ENCODE results near the gene PPP4C. TPM values are rescaled to one million over a fixed set of nuclear protein-coding genes. Genes with fewer than 3 reads are reported as not detected.

The PPP4C gene
- polyA plus RNA-seq, 3 donors from 2014 or later, result 244 to 365 (median 317) TPM

- Mint-ChIP-seq H3K4me3 (no peak overlapping the region), H3K36me3 (peaks cover 4 to 18% (median 8%) of the 10 kb centered on the region in 3 donors), H3K27me3 (ENCODE audit: low read depth in 3 of 3) (peaks cover 0 to 8% (median 0%) of the 10 kb centered on the region in 3 donors), H3K27ac (no peak overlapping the region), H3K4me1 (peaks cover 21 to 22% of the 10 kb centered on the region in 2 donors), H3K9me3 (no peaks in the 10 kb centered on the region)
- no peak for DNase-seq
Measured at GRCh38 chr16:30088832-30089624, 13.2 kb downstream of the PPP4C start.

GRCh38 chr16:30090610-30091331, 15.0 kb downstream of the PPP4C start:
- Mint-ChIP-seq H3K4me3 (peak overlapping the region in 4 of 5 donors; percentile 13 to 66 (median 36)), H3K27me3 (ENCODE audit: low read depth in 3 of 3) (peaks cover 0 to 8% (median 4%) of the 10 kb centered on the region in 3 donors), H3K9me3 (peaks cover 0 to 1% (median 0%) of the 10 kb centered on the region in 6 donors), H3K27ac (peak overlapping the region in 2 of 6 donors; percentile 53 to 66), H3K4me1 (peaks cover 32 to 33% of the 10 kb centered on the region in 2 donors), H3K36me3 (peaks cover 4 to 22% (median 12%) of the 10 kb centered on the region in 3 donors)
- no peak for DNase-seq

GRCh38 chr16:30091474-30092372, 15.9 kb downstream of the PPP4C start, which contains the start of gene TBX6:
Gene TBX6, minus strand, starts transcription at chr16:30091924. Its CDS starts 731 bp downstream, at chr16:30091193.
- Mint-ChIP-seq H3K9me3 (peaks cover 1 to 7% (median 4%) of the 10 kb centered on the region in 6 donors), H3K4me1 (peaks cover 34 to 38% of the 10 kb centered on the region in 2 donors), H3K36me3 (peaks cover 4 to 22% (median 12%) of the 10 kb centered on the region in 3 donors), H3K4me3 (peak within 1 kb of the TSS; percentile 89 to 96 (median 93)), H3K27me3 (ENCODE audit: low read depth in 3 of 3) (peaks cover under 1 to 10% (median 8%) of the 10 kb centered on the region in 3 donors), H3K27ac (peak within 1 kb of the TSS; percentile 90 to 96 (median 93))
- DNase-seq, result peak; percentile 92 to 93 (median 92)

- peaks cover 8 to 14% (median 11%) of the 10 kb centered on the region in 6 donors for H3K9me3 Mint-ChIP-seq
- peaks cover 3 to 11% (median 11%) of the 10 kb centered on the region in 3 donors for H3K27me3 Mint-ChIP-seq (ENCODE audit: low read depth in 3 of 3)
- H3K27ac Mint-ChIP-seq, result peak overlapping the region; percentile 90 to 96 (median 93)
- peak overlapping the region; percentile 89 to 96 (median 93) for H3K4me3 Mint-ChIP-seq
- H3K36me3 Mint-ChIP-seq, result peaks cover 7 to 20% (median 14%) of the 10 kb centered on the region in 3 donors
- peaks cover 37 to 42% of the 10 kb centered on the region in 2 donors for H3K4me1 Mint-ChIP-seq
- peak; percentile 65 to 70 (median 66) for DNase-seq
Measured at GRCh38 chr16:30092373-30093010, 16.7 kb downstream of the PPP4C start.

- Mint-ChIP-seq H3K4me3 (peak overlapping the region; percentile 86 to 92 (median 86)), H3K27me3 (ENCODE audit: low read depth in 3 of 3) (peaks cover 5 to 11% (median 8%) of the 10 kb centered on the region in 3 donors), H3K4me1 (peaks cover 38 to 42% of the 10 kb centered on the region in 2 donors), H3K9me3 (peaks cover 14 to 25% (median 23%) of the 10 kb centered on the region in 6 donors), H3K27ac (peak overlapping the region; percentile 88 to 94 (median 93)), H3K36me3 (peaks cover 11 to 23% (median 19%) of the 10 kb centered on the region in 3 donors)
- DNase-seq, result no peak
Measured at GRCh38 chr16:30094541-30095165, 18.9 kb downstream of the PPP4C start.

- peak in 2 of 3 donors; percentile 14 to 29 for DNase-seq
- peaks cover 14 to 25% (median 23%) of the 10 kb centered on the region in 6 donors for H3K9me3 Mint-ChIP-seq
- peaks cover 36 to 42% of the 10 kb centered on the region in 2 donors for H3K4me1 Mint-ChIP-seq
- peak overlapping the region; percentile 88 to 94 (median 93) for H3K27ac Mint-ChIP-seq
- H3K36me3 Mint-ChIP-seq, result peaks cover 11 to 23% (median 19%) of the 10 kb centered on the region in 3 donors
- H3K4me3 Mint-ChIP-seq, result peak overlapping the region; percentile 86 to 92 (median 86)
- peaks cover 5 to 11% (median 8%) of the 10 kb centered on the region in 3 donors for H3K27me3 Mint-ChIP-seq (ENCODE audit: low read depth in 3 of 3)
Measured at GRCh38 chr16:30095166-30096078, 19.6 kb downstream of the PPP4C start.

GRCh38 chr16:30096105-30096861, 20.5 kb downstream of the PPP4C start, which contains the start of gene YPEL3:
Gene YPEL3, minus strand, starts transcription at chr16:30096213. Its CDS starts 731 bp downstream, at chr16:30095482.
- DNase-seq, result peak; percentile 88 to 93 (median 93)
- peak within 1 kb of the TSS; percentile 86 to 92 (median 86) for H3K4me3 Mint-ChIP-seq
- peaks cover 35 to 42% of the 10 kb centered on the region in 2 donors for H3K4me1 Mint-ChIP-seq
- H3K36me3 Mint-ChIP-seq, result peaks cover 11 to 23% (median 19%) of the 10 kb centered on the region in 3 donors
- peak within 1 kb of the TSS; percentile 91 to 95 (median 94) for H3K27ac Mint-ChIP-seq
- peaks cover 14 to 25% (median 23%) of the 10 kb centered on the region in 6 donors for H3K9me3 Mint-ChIP-seq
- peaks cover 5 to 11% (median 8%) of the 10 kb centered on the region in 3 donors for H3K27me3 Mint-ChIP-seq (ENCODE audit: low read depth in 3 of 3)

- H3K27ac Mint-ChIP-seq, result peak overlapping the region; percentile 88 to 95 (median 93)
- peaks cover 5 to 11% (median 8%) of the 10 kb centered on the region in 3 donors for H3K27me3 Mint-ChIP-seq (ENCODE audit: low read depth in 3 of 3)
- peaks cover 31 to 36% of the 10 kb centered on the region in 2 donors for H3K4me1 Mint-ChIP-seq
- H3K36me3 Mint-ChIP-seq, result peaks cover 11 to 23% (median 19%) of the 10 kb centered on the region in 3 donors
- peak in 1 of 3 donors; percentile 31 for DNase-seq
- peaks cover 14 to 25% (median 23%) of the 10 kb centered on the region in 6 donors for H3K9me3 Mint-ChIP-seq
- H3K4me3 Mint-ChIP-seq, result peak overlapping the region; percentile 69 to 86 (median 75)
Measured at GRCh38 chr16:30096862-30097563, 21.2 kb downstream of the PPP4C start.

GRCh38 chr16:30104090-30104489, 28.3 kb downstream of the PPP4C start:
- Mint-ChIP-seq H3K9me3 (no peaks in the 10 kb centered on the region), H3K27me3 (ENCODE audit: low read depth in 3 of 3) (peaks cover 0 to 2% (median 2%) of the 10 kb centered on the region in 3 donors), H3K4me1 (no peaks in the 10 kb centered on the region), H3K27ac (peak overlapping the region in 2 of 6 donors; percentile 44 to 51), H3K36me3 (peaks cover 5 to 11% (median 10%) of the 10 kb centered on the region in 3 donors), H3K4me3 (no peak overlapping the region)
- DNase-seq, result no peak

- H3K4me1 Mint-ChIP-seq, result no peaks in the 10 kb centered on the region
- peaks cover 5 to 11% (median 10%) of the 10 kb centered on the region in 3 donors for H3K36me3 Mint-ChIP-seq
- peaks cover 0 to 2% (median 2%) of the 10 kb centered on the region in 3 donors for H3K27me3 Mint-ChIP-seq (ENCODE audit: low read depth in 3 of 3)
- DNase-seq, result no peak
- H3K4me3 Mint-ChIP-seq, result no peak overlapping the region
- peak overlapping the region in 1 of 6 donors; percentile 51 for H3K27ac Mint-ChIP-seq
- H3K9me3 Mint-ChIP-seq, result no peaks in the 10 kb centered on the region
Measured at GRCh38 chr16:30104492-30104891, 28.7 kb downstream of the PPP4C start.

Measured in immature natural killer cell (primary cell).